Renal pelvis (tissue), 12 donors: ENCODE data around the gene BMPR1A. TPM values are rescaled to one million over a fixed set of nuclear protein-coding genes. Genes with fewer than 3 reads are reported as not detected.
A peak's percentile ranks its signal among the peaks of the same experiment; 100 is the strongest.

Experiments used
- DNase-seq: peaks from one replicate; pipeline ENCODE4 v3.0.0-alpha.2; 2013
- long read RNA-seq, 16 experiments: transcript quantifications; one replicate each; lab custom pipeline, GENCODE V29; 2026
- polyA plus RNA-seq, 3 donors: library from polyadenylated mRNA; unstranded; fragments of 120-200 nt; gene quantifications; one replicate each; pipeline ENCODE4 v1.2.1, GENCODE V29; 2013; ENCODE audit not compliant: insufficient read length in 3 of 3

BMPR1A gene
- polyA plus RNA-seq: 10 to 100 TPM; 65.2 to 70.1 (median 67.1) TPM
- long read RNA-seq, donor 1, full-length matches to known transcripts: 5 of 5 reads
- long read RNA-seq, donor 1, partial matches to known transcripts: 0 of 5 reads
- long read RNA-seq, donor 1, other reads (novel, unspliced or antisense): 0 of 5 reads
- long read RNA-seq, donor 2, full-length matches to known transcripts: 5 of 5 reads
- long read RNA-seq, donor 2, partial matches to known transcripts: 0 of 5 reads
- long read RNA-seq, donor 2, other reads (novel, unspliced or antisense): 0 of 5 reads
- long read RNA-seq, donor 3, full-length matches to known transcripts: 4 of 4 reads
- long read RNA-seq, donor 3, partial matches to known transcripts: 0 of 4 reads
- long read RNA-seq, donor 3, other reads (novel, unspliced or antisense): 0 of 4 reads
- long read RNA-seq, donor 4, full-length matches to known transcripts: 3 of 23 reads
- long read RNA-seq, donor 4, partial matches to known transcripts: 20 of 23 reads
- long read RNA-seq, donor 4, other reads (novel, unspliced or antisense): 0 of 23 reads
- long read RNA-seq, donor 5, full-length matches to known transcripts: 6 of 6 reads
- long read RNA-seq, donor 5, partial matches to known transcripts: 0 of 6 reads
- long read RNA-seq, donor 5, other reads (novel, unspliced or antisense): 0 of 6 reads
- long read RNA-seq, donor 6, full-length matches to known transcripts: 3 of 3 reads
- long read RNA-seq, donor 6, partial matches to known transcripts: 0 of 3 reads
- long read RNA-seq, donor 6, other reads (novel, unspliced or antisense): 0 of 3 reads
- long read RNA-seq, donor 7, full-length matches to known transcripts: 8 of 13 reads
- long read RNA-seq, donor 7, partial matches to known transcripts: 5 of 13 reads
- long read RNA-seq, donor 7, other reads (novel, unspliced or antisense): 0 of 13 reads
- long read RNA-seq, donor 8, full-length matches to known transcripts: 3 of 3 reads
- long read RNA-seq, donor 8, partial matches to known transcripts: 0 of 3 reads
- long read RNA-seq, donor 8, other reads (novel, unspliced or antisense): 0 of 3 reads
- long read RNA-seq, donor 9, full-length matches to known transcripts: 5 of 60 reads
- long read RNA-seq, donor 9, partial matches to known transcripts: 55 of 60 reads
- long read RNA-seq, donor 9, other reads (novel, unspliced or antisense): 0 of 60 reads
- long read RNA-seq, donor 10, full-length matches to known transcripts: 3 of 3 reads
- long read RNA-seq, donor 10, partial matches to known transcripts: 0 of 3 reads
- long read RNA-seq, donor 10, other reads (novel, unspliced or antisense): 0 of 3 reads
- long read RNA-seq, donor 11, full-length matches to known transcripts: 3 of 3 reads
- long read RNA-seq, donor 11, partial matches to known transcripts: 0 of 3 reads
- long read RNA-seq, donor 11, other reads (novel, unspliced or antisense): 0 of 3 reads
- long read RNA-seq, donor 12, full-length matches to known transcripts: 6 of 65 reads
- long read RNA-seq, donor 12, partial matches to known transcripts: 59 of 65 reads
- long read RNA-seq, donor 12, other reads (novel, unspliced or antisense): 0 of 65 reads
- long read RNA-seq, donor 13, full-length matches to known transcripts: 3 of 12 reads
- long read RNA-seq, donor 13, partial matches to known transcripts: 9 of 12 reads
- long read RNA-seq, donor 13, other reads (novel, unspliced or antisense): 0 of 12 reads
- long read RNA-seq, donor 14: 0 reads
- long read RNA-seq, donor 15, full-length matches to known transcripts: 5 of 35 reads
- long read RNA-seq, donor 15, partial matches to known transcripts: 30 of 35 reads
- long read RNA-seq, donor 15, other reads (novel, unspliced or antisense): 0 of 35 reads
- long read RNA-seq, donor 16, full-length matches to known transcripts: 6 of 63 reads
- long read RNA-seq, donor 16, partial matches to known transcripts: 57 of 63 reads
- long read RNA-seq, donor 16, other reads (novel, unspliced or antisense): 0 of 63 reads

DNA sequence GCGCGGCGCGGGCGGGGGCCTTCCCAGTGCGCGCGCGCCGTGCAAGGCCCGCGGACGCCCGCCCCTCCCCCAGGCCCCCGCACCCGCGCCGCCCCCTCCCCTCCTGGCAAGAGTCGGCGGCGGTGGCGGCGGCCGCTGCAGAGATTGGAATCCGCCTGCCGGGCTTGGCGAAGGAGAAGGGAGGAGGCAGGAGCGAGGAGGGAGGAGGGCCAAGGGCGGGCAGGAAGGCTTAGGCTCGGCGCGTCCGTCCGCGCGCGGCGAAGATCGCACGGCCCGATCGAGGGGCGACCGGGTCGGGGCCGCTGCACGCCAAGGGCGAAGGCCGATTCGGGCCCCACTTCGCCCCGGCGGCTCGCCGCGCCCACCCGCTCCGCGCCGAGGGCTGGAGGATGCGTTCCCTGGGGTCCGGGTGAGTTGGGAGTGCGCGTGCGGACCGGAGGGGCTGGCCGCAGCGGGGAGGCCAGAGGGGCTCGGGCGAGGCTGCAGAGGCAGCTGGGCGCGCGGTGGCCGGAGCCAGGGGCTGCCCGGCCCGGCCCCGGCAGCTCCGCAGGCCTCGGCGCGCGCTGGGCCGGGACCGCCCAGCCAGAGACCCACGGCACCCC is at the start of gene BMPR1A:
Gene BMPR1A, plus strand, starts transcription at position 109 of the 602 bp plus-strand sequence. CDS start 119,400 bp downstream, outside the sequence.
- DNase-seq: peak; percentile 94

DNA sequence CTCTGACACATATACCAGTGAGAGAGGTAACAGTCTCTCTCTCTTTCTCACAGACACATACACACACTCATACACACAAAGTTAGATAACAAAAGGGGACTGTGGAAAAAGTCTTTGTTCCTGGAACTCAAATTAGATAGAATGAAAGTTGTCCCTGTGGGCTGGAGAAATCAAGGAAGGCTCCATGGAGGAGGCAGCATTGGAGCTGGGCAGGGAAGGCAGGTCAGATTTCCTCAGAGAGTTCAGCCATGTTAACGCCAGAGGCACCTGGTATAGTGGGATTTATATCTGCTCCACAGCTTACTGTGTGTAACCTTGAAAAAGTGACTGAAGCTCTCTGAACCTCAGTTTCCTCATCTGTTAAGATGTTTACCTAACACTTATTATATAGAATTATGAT is 49.4 kb upstream of the BMPR1A start:
- DNase-seq: no peak

DNA sequence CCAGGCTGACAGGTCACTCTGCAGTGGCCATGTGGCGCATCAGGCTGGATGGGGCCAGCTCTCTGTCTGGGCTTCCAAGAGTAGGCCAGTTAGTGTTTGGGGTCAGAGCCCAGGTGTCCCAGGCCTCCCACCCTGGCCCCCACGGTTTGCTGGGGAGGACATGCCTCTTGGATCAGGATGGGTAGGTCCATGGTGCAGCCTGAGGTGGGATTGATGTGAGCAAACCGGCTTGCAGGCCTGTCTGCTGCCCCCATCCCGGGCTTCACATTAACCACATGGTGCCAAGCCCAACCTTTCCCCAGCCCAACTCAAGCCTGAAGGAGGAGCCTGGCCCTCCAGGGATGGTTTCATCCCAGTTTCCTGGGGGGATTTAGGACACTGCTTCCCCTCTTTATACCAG is 48.9 kb upstream of the BMPR1A start:
- DNase-seq: no peak

DNA sequence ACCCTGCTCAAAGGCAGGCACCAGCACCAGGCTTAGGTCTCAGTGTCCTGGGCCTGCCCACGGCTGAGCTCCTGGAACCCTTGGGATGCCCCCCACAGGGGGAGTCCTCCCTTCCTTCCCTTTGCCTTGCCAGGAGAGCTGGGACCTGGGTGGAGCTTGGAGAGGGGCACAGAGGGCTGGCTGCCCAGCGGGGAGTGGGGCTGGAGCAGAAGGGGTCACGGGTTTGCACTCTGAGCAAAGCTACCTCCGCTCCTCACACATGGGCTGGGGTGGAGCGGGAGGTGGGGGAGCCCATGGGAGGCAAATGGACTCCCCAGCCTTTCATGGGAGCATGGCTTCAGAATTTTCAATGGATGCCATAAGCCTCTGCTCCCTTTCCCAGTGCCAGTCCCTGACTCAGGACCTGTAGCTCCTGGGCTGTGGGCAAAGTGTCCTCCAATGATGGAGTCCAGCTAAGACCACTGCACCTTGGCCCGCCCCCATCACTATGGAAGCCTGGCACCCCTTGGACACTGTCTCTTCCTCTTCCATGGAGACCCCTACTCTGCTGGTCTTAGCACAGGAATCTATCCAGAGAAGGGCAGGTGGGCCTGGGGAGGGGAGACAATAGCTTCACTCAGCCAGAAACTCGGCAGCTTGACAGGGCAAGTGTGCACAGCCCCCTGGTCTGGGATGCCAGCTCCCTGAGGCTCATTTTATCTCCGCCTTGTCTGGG is 48.2 kb upstream of the BMPR1A start:
- no peak for DNase-seq

DNA sequence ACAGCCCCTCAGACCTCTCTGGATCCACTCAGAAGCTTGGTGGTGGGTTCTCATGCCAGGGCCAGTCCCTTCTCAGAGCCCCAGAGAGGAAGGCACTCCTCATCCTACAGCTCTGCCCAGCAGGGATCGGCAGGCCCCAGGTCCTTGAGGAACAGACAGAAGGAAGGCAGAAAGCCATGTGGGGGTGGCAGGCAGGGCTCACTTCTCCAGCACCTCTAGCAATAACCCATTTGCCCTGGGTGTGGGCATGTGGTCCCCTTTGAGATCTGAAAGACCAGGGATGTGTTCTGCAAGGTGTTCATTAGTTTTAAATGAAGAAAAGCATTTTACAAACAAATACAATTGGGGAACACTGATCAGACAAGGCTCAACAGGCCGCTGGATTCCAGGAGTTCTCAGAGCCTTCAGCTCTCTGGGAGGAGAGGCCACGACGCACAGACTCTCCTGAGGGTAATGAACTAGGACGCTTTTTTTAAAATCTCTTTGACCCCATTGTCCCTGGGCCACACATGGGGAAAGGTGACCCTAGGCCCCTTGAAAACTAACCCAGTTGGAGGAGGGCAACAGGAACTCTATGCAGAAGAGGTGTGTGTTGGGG is 47.5 kb upstream of the BMPR1A start:
- no peak for DNase-seq

DNA sequence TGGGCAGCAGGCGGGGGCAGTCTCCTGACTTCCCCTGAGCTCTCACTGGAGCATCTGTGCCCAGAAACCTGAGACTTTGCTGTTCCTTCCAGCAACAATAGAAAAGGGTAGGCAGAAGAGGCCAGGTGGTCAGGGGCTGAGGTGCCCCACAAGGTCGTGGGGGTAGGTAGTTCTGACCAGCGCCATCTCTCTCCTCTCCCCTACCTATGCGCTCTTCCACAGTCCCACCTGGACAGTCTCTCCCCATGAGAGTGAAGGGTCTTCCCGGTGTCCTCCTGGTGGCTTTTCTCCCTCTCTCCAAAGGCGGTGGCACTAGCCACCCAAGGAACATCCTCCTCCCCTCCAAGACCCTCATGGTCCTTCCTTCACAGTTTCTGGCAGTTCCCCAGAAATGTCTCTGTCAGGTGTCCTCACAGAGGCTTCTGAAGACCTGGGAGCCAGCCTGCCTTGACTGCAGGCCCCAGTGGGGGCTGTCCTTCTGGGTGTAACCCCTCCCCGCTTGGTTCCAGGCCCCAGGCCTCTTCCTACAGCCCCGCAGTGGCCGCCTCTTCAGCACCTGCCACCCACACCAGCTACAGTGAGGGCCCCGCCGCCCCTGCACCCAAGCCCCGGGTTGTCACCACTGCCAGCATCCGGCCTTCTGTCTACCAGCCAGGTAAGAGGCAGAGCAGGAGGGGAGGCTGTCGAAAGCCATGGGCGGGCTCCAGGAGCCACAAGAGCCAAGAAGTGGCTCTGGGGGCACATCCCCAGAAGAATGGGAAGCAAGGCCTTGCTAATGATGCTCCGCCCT is 46.8 kb upstream of the BMPR1A start:
- DNase-seq: no peak

DNA sequence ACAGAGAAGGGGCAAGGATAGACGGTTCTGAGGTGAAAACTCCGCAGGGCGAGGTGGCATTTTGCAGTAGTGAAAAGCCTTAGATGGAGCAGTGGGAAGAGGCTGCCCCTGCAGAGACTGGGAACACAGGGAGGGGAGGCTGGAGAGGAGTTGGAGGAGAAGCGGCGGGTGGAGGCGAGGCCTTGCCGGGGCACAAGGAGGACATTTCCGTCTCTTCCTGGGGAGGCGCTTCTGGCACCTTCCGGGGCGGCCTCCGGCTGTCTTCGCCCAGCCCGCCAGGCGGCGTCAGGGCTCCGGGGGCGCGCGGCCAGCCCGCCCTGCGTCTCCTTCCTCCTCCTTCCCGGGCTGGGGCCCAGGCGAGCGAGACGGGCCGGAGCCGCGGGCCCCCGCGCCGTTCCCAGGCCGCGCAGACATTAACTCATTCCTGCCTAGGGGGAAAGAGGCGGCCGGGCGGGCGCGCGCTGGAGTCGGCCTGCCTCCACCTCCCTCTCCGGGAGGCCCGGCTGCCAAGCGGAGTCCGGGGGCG is 45.4 kb upstream of the BMPR1A start:
- DNase-seq: peak; percentile 92

DNA sequence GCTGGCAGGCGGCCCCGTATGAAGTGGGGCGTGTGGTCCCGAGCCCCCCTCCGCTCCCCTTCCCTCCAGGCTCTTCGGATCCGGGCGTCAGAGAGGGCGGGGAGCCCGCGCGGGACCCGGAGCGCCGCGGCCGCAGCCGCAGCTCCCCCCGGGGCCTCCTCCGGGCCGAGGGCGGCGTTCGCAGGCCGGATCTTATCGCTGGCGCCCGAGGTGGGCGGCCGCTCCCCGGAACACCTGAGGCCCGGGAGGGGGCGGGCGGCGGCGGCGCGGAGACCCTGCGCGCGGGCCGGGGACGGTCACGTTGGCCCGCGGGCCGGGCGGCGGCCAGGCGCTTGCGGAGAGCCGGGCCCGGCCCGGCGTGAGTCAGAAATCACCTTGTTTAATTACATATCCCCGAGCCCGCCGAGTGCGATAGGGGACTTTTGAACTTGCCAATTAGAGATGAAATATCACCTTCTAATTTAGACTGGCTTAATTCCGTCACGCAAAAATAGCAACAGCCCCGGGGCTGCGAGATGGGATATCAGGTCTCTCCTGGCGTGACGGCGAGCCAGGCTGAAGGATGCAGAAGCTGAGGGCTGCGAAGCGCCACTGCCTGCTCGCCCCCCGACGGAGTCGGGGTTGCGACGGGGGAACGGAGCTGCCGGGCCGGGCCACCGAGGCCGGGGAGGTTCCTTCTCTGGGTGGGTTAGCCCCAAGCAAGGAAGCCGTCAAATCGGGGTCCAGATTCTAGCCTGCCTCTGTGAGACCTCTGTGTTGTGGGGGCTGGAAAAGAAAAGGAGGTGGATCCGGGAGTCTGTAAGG is 44.7 kb upstream of the BMPR1A start:
- peak; percentile 54 for DNase-seq

DNA sequence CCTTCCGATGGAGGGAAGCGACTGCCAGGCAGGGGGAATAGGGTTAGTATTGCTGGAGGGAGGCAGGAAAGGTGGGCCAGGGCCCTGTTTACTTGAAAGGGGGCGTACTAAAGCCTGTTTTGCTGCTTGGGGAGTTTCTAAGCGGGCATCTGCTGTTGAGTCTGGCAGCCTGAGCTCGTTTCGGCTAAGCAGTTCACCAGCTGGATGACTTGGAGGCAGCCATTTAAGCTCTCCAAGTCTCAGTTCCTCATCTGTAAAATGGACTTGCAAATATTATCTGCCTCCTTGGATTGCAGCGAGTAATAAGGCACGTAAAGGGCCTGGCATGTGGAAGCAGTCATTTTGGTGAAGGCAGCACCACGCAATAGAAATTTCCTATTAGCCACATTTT is 44.1 kb upstream of the BMPR1A start:
- DNase-seq: no peak

DNA sequence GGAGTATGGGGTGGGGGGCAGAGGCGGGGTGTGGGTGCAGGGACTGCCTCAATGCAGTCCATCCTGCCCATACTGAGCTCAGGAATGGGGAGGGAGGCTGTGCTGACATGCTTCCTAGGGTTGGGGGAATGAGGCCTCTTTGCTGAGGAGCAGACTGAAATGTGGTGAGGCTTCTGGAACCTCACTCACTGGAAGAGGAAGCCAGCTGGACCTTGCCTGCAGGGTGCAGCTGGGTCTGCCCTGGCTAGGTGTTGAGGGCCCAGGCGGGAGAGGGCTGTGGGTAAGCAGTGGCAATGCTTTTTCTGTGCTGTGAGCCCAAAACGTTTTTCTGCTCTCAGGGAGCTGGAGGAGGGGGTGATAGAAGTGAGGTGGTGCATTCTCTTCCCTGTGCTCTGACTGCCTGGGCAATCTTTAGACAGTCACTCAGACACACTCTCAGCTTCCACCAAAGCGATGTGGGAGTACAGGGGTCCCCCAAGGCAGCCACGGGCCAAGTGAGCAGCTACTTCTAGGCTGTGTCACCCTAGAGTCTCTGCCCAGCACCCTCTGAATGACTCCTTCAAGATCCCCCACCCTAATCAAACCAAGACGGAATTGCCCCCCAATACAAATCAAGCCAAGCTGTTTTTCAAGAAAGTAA is 41.1 kb upstream of the BMPR1A start:
- DNase-seq: no peak

DNA sequence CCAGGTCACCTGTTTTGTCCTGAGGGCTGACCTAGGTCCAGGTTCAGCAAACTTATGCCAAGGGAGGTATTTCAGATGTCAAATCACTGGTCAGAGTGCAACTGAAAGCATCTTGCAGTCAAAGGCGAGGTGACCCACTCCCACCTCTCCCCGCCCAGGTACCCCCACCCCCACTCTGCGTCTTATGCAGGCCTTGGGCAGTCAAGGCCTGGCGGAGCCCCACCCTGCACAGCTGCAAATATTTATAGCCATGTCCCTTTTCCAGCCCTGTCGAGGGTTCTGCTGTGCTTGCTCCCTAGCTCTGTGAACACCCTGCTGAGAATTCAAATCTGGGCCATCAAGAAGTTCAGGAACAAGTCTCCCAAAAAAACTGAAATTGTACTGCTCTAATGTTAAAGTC is 40.6 kb upstream of the BMPR1A start:
- no peak for DNase-seq

DNA sequence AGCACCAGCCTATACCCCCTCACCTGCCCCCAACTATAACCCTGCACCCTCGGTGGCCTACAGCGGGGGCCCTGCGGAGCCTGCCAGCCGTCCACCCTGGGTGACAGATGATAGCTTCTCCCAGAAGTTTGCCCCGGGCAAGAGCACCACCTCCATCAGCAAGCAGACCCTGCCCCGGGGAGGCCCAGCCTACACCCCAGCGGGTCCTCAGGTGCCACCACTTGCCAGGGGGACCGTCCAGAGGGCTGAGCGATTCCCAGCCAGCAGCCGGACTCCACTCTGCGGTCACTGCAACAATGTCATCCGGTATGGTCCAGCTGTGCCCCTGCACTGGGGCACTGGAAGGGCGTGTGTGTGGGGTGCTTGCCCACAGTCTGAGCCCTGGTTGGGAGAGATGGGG is 40.0 kb upstream of the BMPR1A start:
- no peak for DNase-seq

DNA sequence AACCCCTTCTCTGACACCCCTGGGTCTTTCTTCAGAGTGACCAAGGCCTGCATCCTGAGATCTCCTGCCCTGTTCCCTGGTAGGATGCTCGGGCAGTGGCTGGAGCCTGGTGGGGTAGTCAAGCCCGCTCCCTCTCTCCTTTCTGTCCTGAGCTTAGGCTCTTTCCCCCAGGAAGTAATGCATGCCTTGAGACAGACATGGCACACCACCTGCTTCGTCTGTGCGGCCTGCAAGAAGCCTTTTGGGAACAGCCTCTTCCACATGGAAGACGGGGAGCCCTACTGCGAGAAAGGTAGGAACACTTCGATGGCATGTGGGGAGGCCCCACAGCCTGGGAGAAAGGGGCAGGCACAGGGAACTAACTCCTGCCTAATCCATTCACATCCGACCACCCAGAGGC is 37.9 kb upstream of the BMPR1A start:
- DNase-seq: no peak

DNA sequence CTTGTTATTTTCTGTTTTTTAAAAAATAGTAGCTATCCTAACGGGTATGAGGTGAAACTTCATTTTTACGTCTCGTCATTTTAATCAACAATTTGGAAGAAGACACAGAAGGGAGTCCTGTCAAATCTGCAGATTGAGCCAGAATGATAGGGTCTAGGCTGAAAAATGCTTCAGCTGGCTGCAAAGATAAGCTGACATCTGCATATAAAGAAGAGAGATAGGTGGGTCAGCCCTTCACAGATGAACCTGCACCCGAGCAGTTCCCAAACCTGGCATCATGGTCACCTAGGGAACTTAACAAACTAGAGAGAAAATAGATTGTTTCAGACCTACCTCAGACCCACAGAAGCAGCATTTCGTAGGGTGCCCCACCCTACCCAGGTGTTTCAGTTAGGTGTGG is 35.2 kb upstream of the BMPR1A start:
- no peak for DNase-seq

DNA sequence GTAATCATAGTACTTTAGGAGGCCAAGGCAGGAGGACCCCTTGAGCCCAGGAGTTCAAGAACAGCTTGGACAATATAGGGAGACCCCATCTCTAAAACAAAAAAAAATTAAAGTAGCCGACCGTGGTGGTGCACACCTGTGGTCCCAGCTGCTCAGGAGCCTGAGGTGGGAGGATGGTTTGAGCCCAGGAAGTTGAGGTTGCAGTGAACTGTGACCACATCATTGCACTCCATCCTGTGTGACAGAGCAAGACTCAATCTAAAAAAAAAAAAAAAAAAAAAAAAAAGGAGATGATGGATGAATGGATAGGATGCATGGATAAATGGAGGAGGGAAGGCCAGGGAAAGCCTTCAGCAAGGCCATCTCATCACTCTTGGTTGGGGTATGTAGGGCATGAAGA is 33.4 kb upstream of the BMPR1A start:
- no peak for DNase-seq

DNA sequence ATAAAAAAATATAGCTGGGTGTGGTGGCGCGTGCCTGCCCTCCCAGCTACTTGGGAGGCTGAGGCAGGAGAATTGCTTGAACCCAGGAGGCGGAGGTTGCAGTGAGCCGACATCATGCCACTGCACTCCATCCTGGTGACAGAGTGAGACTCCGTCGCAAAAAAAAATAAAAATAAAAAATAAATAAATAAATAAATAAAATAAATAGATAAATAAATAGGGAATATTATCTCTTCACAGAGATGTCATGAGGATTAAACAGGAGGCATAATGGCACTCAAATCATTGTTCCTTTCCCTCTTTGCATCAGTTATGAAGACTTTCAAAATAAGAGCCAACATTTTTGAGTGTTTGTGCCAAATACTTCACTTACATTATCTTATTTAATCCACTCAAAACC is 32.0 kb upstream of the BMPR1A start:
- no peak for DNase-seq
